GM18508 (cell line): ENCODE data around the gene ITGAD.

Experiments used
- ATAC-seq: cut with Tn5 transposase; IDR thresholded peaks from one replicate; pipeline ENCODE4 v1.9.1; 2021; ENCODE audit warnings: moderate number of reproducible peaks; ENCODE audit not compliant: insufficient read depth, unreplicated experiment

Gene ITGAD

GRCh38 chr16:31458073-31458843 lies 65.1 kb downstream of the ITGAD start:
- no peak for ATAC-seq

- peak; percentile 55 for ATAC-seq
Measured at GRCh38 chr16:31458844-31459686, 65.9 kb downstream of the ITGAD start, which contains the start of gene ARMC5. Gene ARMC5 (plus strand): TSS chr16:31459501. CDS start chr16:31459525, 24 bp downstream.

- ATAC-seq = peak; percentile 43
Measured at GRCh38 chr16:31459687-31460581, 66.8 kb downstream of the ITGAD start.

- ATAC-seq = no peak
Measured at GRCh38 chr16:31460582-31461002, 67.5 kb downstream of the ITGAD start.

GRCh38 chr16:31461201-31461920 lies 68.2 kb downstream of the ITGAD start:
- ATAC-seq = no peak

- no peak for ATAC-seq
Measured at GRCh38 chr16:31461921-31462804, 69.0 kb downstream of the ITGAD start.

GRCh38 chr16:31464348-31464769 lies 71.2 kb downstream of the ITGAD start:
- no peak for ATAC-seq

GRCh38 chr16:31464781-31465260 lies 71.7 kb downstream of the ITGAD start:
- no peak for ATAC-seq

- no peak for ATAC-seq
Measured at GRCh38 chr16:31465788-31466370, 72.7 kb downstream of the ITGAD start.

- no peak for ATAC-seq
Measured at GRCh38 chr16:31466381-31466841, 73.3 kb downstream of the ITGAD start.

- ATAC-seq = no peak
Measured at GRCh38 chr16:31467151-31467773, 74.1 kb downstream of the ITGAD start.

- ATAC-seq = no peak
Measured at GRCh38 chr16:31467858-31468257, 74.7 kb downstream of the ITGAD start.

- no peak for ATAC-seq
Measured at GRCh38 chr16:31470615-31471014, 77.5 kb downstream of the ITGAD start.

- ATAC-seq = no peak
Measured at GRCh38 chr16:31471241-31471874, 78.2 kb downstream of the ITGAD start.

- no peak for ATAC-seq
Measured at GRCh38 chr16:31471875-31472708, 79.0 kb downstream of the ITGAD start, which contains the start of gene TGFB1I1. Gene TGFB1I1 (plus strand): TSS chr16:31472152. CDS start chr16:31472189, 37 bp downstream.

- ATAC-seq = no peak
Measured at GRCh38 chr16:31472709-31473203, 79.6 kb downstream of the ITGAD start.
